ENCODE results near the gene CFAP57.
A peak's percentile ranks its signal among the peaks of the same experiment; 100 is the strongest.

Gene CFAP57

DNA sequence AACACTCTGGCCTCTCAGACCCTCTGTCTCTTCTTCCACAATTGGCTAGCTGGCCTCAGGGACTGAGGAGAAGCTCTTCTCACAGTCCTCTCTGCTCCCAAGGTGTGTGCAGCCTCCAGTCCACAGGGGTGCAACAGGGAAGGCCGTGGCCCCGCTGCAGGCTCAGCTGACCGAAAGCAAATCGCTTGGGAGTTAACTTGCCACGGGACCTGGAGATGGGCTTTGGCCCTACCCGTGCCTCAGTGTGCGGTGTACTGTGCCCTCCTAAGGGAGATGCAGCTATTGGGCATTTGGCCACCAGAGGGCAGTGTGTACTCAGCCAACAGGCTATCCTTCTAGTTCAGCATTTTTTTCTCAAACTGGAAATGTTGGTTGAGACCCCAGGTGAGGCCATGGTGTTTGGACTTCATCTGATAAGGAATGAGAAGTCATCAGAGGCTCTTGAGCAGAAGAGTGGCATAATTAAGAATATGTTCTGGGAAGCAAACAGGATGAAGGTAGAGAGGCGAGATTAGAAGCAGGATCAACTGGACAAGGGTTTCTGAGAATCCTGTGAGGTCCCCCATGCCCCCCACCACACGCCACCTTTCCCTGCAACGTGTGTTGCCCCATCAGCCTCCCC lies 55.1 kb downstream of the CFAP57 start:
- peak; percentile 81 for DNase-seq (ENCODE audit: low read depth)

DNA sequence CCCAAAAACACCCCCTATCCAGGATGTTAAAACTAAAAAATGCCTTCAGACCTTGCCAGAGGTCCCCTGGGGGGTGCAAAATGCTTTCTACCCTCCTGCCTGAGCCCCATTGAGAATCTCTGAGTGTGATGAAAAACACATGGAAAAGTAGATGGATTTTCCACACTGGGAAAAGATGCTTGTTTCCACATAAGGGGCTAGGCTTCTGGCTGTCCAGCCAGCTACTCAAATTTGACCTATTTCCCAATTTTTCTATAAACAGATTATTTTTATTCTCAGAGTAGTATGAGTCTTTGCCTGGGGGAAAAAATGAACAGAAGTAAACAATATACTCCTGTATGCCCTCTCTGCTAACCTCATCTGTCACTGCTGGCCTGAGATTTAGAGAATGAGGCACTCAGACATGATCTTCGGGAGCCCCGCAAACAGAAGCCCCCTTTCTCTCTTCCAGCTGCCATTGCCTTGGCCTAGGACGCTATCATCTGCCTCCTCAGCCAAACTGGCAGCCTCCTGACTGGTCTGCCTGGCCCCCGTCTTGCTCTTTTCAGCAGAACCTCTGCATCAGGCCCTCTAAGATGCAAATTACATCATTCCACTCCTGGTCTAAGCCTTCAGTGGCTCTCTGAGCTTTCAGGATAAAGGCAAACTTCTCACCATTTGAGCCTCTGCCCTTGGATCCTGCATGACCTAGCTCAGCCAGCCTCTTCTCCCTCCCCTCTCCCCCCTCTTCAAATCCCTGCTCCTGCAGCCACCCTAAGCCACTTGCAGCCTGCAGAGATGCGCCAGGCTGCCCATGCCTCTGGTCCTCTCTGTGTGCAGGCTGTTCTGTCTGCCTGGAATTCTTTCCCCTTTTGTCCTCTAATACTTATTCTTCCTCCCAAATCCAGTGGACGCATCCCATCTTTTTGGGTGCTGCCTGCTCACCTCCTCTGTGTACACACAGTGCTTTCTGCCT lies 58.0 kb downstream of the CFAP57 start:
- DNase-seq (ENCODE audit: low read depth) = no peak

DNA sequence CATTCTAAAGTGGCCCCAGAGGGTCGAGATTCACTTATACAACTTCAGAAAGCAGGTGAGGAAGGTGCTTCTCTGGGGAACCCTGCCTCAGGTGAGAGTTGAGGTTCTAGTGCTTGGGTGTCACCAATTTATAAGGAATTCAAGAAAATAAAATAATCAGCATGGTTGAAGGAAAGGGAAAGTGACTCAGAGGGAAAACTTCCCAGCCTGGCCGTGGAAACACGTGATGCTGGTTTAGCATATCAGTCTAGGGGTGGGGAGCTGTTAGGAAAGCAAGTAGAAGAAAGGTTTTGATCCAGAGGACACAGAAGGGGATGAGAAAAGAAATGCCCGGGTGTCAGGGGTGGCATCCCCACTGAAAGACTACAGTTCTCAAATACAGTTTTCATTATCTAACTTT lies 59.9 kb downstream of the CFAP57 start:
- DNase-seq (ENCODE audit: low read depth) = no peak

GRCh38 chr1:43232482-43232881 lies 60.4 kb downstream of the CFAP57 start:
- no peak for DNase-seq (ENCODE audit: low read depth)

DNA sequence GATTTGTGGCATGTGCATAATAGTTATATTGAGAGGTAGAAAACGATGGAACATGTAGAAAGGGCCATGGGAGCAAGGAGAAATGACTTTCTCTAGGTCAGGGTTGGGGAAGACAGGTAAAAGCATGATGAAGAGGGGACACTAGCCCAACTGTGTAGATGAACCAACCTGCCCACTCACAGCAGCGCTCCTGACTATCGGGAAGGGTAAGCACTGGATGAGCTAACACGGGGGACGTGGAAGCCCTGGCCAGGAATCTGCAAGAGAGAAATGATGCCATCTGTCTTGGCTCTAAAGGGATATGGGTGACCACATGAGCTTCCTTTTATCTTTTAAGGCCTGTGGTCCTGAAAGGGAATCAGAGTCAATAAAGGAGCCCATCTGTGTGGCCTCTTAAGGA lies 61.5 kb downstream of the CFAP57 start:
- no peak for DNase-seq (ENCODE audit: low read depth)

- DNase-seq (ENCODE audit: low read depth) = no peak
Measured at GRCh38 chr1:43234267-43234666, 62.1 kb downstream of the CFAP57 start.

DNA sequence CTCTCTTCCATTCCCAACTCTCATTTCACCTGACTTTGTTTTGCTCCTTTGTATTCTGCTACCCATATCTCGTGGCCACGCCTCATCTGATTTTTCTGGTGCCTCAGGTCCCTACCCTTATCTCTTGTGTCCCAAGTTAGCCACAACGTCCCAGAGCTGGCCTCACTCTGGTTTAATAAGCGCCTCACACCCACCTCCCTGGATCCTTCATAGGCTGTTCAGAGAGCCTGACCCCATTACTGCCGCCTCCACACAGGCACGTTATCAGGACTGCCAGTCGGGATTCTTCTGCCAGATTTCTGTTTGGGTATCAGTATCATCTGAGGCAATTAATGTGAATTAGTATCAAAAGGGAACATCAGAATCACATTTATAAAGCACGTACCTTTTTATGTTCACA lies 62.9 kb downstream of the CFAP57 start:
- no peak for DNase-seq (ENCODE audit: low read depth)

DNA sequence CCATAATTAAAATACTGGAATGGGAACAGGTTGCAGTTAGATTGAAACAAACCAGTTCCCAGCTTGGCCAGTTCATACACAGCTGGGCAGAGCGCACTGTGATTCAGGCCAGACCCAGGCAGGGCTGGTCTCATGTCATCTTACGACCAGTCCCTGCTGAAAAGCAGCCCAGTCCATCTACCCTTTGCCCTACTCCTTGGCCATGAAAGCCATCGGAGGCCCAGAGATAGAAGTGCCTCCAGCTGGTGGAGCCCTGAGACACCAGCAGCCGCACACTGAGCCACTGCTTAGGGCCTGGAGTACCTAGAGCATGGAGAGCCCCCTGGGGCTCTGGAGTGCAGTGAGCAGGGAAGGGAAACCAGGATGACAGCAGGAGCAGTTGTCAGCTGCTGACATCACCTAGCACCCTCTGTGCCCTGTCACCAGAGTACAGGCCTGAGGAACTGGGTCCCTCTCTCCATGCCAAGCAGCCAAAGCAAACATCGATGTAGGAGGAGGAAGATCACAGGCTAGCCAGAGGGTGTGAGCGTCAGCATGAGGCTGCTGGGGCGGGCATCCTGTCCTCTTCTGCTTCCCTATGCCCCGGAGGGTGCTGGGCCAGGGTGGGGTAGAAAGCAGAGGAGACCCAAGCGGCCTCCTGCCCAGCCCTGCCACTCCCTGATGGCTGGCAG lies 63.5 kb downstream of the CFAP57 start:
- DNase-seq (ENCODE audit: low read depth) = no peak

- DNase-seq (ENCODE audit: low read depth) = no peak
Measured at GRCh38 chr1:43237121-43237520, 65.0 kb downstream of the CFAP57 start.

DNA sequence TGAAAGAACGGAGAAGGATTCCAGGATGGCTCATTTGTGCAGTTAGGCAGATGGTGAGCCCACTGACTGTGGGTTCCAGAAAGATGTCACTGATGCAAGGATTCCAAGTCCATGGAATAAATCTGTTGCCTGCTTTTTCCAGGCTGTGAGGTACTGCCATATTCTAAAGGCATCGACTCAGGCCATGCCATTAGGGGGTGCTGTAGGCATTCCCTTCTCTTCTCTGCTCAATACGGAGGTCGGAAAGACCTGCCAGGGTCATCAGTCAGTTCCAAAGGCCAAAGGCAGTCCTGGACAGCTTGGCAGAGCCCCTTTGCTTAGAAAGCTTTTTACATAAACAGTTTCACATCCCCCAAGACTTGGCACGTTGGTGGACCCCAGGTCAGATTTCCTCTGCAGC lies 66.0 kb downstream of the CFAP57 start:
- DNase-seq (ENCODE audit: low read depth) = peak; percentile 36

DNA sequence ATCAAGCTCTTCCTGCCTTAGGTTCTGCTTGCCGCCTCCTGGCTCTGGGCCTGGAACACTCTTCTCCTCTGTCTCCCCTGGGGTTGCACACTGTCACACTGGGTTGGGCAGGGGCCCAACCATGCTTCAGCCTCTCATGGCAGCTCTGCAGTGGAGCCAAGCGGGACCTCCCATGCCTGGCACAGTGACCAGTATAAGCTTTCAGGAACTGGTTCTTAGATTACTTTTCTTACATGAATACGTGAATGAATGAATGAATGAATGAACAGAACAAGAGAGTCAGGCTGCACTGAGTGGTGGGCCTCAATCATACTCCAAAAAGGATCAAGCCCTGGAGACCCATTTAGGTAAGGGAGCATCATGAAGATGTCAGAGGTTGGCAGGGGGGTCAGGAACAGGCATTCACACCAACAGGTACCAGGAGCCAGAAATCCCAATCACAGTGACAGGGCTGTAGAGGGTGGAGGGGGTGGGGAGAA lies 66.9 kb downstream of the CFAP57 start:
- no peak for DNase-seq (ENCODE audit: low read depth)

- no peak for DNase-seq (ENCODE audit: low read depth)
Measured at GRCh38 chr1:43239484-43239883, 67.4 kb downstream of the CFAP57 start.

DNA sequence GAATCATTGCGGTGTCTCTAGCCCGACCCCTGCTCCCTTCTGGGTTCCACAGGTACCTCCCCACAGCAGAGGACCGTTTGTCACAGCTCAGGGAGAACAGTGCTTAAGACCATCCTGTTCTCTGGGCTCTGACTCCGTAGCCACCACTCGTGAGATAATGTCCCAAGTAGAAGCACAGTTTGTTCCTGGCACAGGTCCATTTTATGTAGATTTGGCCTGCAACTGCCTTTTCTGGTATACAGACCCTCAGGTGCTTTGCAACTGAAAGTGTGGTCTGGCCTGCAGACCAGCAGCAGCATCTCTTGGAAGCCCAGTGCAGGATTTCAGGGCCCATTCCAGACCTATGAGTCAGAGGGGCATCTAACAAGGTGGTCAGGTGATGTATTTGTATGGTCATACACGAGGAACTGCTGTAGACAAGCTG lies 69.3 kb downstream of the CFAP57 start:
- no peak for DNase-seq (ENCODE audit: low read depth)

DNA sequence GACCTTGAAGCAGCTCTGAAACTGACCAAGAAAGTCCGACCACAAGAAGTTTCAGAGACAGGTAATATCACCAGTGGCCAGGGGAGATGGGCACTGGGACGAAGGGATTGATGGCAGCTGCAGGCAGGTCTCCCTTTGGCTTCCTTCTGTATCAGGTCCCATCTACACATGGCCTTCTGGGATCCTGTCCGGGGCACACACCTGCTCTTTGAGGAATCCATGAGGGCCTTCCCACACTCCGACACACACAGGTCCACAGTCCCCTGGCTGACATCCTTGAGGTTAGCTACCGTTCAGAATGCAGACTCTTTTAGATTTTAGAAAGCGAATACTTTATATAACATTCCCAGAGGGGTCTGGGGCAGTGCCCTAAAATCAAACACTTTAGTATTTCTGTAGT lies 71.2 kb downstream of the CFAP57 start:
- DNase-seq (ENCODE audit: low read depth) = no peak

- no peak for DNase-seq (ENCODE audit: low read depth)
Measured at GRCh38 chr1:43246466-43247213, 74.5 kb downstream of the CFAP57 start.

- no peak for DNase-seq (ENCODE audit: low read depth)
Measured at GRCh38 chr1:43247256-43247921, 75.3 kb downstream of the CFAP57 start.

GRCh38 chr1:43250351-43250761 lies 78.2 kb downstream of the CFAP57 start:
- DNase-seq (ENCODE audit: low read depth) = no peak

- DNase-seq (ENCODE audit: low read depth) = no peak
Measured at GRCh38 chr1:43251024-43251423, 78.9 kb downstream of the CFAP57 start.

DNA sequence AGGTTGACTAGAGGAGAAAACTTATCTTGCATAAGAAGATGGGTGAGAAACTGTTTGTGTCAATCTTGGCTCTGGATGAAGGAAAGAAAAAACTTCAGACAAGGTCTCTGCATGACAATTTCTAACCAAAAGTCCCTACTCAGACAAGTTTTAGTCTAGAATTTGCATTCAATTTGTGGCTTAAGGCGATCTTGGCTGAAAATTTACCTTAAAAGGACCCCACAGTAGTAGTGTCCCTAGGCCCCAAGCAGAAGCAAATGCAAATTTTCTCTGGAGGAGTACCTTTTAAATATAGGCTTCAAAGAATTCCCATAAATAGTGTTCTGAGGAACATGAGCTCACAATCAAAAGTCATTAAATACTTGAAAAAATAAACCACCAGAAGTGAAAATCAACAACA lies 80.1 kb downstream of the CFAP57 start:
- no peak for DNase-seq (ENCODE audit: low read depth)

DNA sequence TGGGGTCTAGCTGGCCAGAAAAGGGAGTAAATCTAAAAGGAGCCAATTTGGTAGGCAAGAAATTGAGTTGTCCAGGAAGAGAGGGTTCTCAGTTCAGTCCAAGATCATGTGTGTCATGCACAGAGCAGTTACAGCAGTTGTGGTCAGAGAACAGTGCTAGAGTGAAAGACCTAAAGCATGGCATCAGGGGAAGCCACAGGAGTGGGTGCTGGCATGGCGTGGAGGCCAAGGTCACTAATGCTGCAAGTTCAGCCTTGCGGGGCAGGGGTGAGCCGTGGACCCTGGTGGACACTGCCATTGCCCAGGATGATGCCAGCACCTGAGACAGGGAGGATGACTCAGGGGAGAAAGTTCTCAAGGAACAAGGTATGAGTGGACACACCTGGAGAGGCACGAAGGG lies 81.0 kb downstream of the CFAP57 start:
- DNase-seq (ENCODE audit: low read depth) = no peak

DNA sequence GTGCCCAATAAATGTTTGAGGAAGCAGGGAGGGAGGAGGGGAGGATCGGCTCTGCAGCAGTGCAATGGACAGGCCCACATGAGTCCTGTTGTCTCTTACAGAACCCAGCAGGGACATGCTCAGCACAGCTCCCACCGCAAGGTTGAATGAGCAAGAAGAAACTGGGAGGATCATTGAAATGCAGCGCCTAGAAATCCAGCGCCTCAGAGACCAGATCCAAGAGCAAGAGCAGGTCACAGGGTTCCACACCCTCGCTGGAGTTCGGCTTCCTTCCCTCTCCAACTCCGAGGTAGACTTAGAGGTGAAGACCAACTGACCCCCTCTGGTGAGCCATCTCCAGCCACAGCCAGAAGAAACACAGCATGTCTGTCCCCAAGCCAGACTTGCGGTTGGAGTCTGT lies 81.7 kb downstream of the CFAP57 start:
- no peak for DNase-seq (ENCODE audit: low read depth)

All from CMK (cell line).